K562 (cell line): ENCODE data around the gene ZNF140. TPM values are rescaled to one million over a fixed set of nuclear protein-coding genes. Genes with fewer than 3 reads are reported as not detected.

Experiments
- CSDE1 ChIP-seq, 2 experiments: fragments of 450-650 bp; IDR thresholded peaks; 2 replicates each; pipeline ENCODE4 v1.6.1; 2016; ENCODE audit warnings: mild to moderate bottlenecking in 1 of 2
- CXXC5 ChIP-seq: fragments of 250-450 bp; sonication (Bioruptor Pico); IDR thresholded peaks from 2 replicates; pipeline ENCODE4 v1.8.0; 2022; ENCODE audit warnings: inconsistent platforms, mild to moderate bottlenecking, moderate library complexity
- ELF4 ChIP-seq: fragments of 450-650 bp; formaldehyde crosslinking; IDR thresholded peaks from 2 replicates; pipeline ENCODE4 v1.4.0; 2022; ENCODE audit warnings: missing genetic modification characterization
- ETV5 ChIP-seq: sonication (generic); formaldehyde crosslinking; IDR thresholded peaks from 2 replicates; pipeline ENCODE4 v1.4.0; 2020; ENCODE audit warnings: low read depth, mild to moderate bottlenecking, missing genetic modification reagents
- HDGF ChIP-seq: fragments of 450-650 bp; IDR thresholded peaks from 2 replicates; pipeline ENCODE4 v1.6.1; 2016
- HEY1 ChIP-seq: fragments of 250-450 bp; sonication (Bioruptor Pico); IDR thresholded peaks from 2 replicates; pipeline ENCODE4 v1.5.0; 2020; ENCODE audit warnings: mild to moderate bottlenecking, moderate library complexity, borderline replicate concordance
- KHSRP ChIP-seq: fragments of 450-650 bp; IDR thresholded peaks from 2 replicates; pipeline ENCODE4 v1.6.1; 2017
- MAX ChIP-seq: sonication (generic); formaldehyde crosslinking; IDR thresholded peaks from 2 replicates; pipeline ENCODE4 v1.9.0; 2022; ENCODE audit warnings: mild to moderate bottlenecking, missing genetic modification reagents
- MNT ChIP-seq, 2 experiments: fragments of 450-650 bp; conservative IDR thresholded peaks; 2 replicates each; pipeline ENCODE4 v1.6.1; 2017; ENCODE audit warnings: mild to moderate bottlenecking in 2 of 2, moderate library complexity in 2 of 2
- POLR2AphosphoS5 ChIP-seq: IDR thresholded peaks from 2 replicates; pipeline ENCODE4 v1.6.1; 2011; ENCODE audit warnings: mild to moderate bottlenecking, low read depth, low read length, moderate library complexity; ENCODE audit not compliant: control insufficient read depth, insufficient read depth
- POU5F1 ChIP-seq: fragments of 150-350 bp; IDR thresholded peaks from 2 replicates; pipeline ENCODE4 v1.6.1; 2014; ENCODE audit warnings: borderline replicate concordance, low read length, low read depth, mild to moderate bottlenecking; ENCODE audit not compliant: partially characterized antibody
- PTBP1 ChIP-seq: fragments of 200-400 bp; formaldehyde crosslinking; IDR thresholded peaks from 2 replicates; pipeline ENCODE4 v1.6.1; 2017; ENCODE audit warnings: low read depth, low read length
- RHOXF2B ChIP-seq: fragments of 250-450 bp; sonication (Bioruptor Pico); conservative IDR thresholded peaks from 2 replicates; pipeline ENCODE4 v1.5.1; 2021
- RUNX1 ChIP-seq: sonication (generic); IDR thresholded peaks from 2 replicates; pipeline ENCODE4 v1.6.1; 2016; ENCODE audit warnings: antibody characterized with exemption, low read depth
- SIX5 ChIP-seq, 2 experiments: IDR thresholded peaks; 2 replicates each; pipeline ENCODE4 v1.6.1; 2011; ENCODE audit warnings: low read length in 2 of 2, borderline replicate concordance in 1 of 2, low read depth in 1 of 2, mild to moderate bottlenecking in 1 of 2, moderate library complexity in 1 of 2; ENCODE audit not compliant: insufficient read depth in 1 of 2
- SPI1 ChIP-seq: IDR thresholded peaks from 2 replicates; pipeline ENCODE4 v1.6.1; 2011; ENCODE audit warnings: low read depth, low read length, control low read depth, borderline replicate concordance
- SUPT5H ChIP-seq: fragments of 450-650 bp; IDR thresholded peaks from 2 replicates; pipeline ENCODE4 v1.6.1; 2016
- TCFL5 ChIP-seq: fragments of 250-450 bp; sonication (Bioruptor Pico); conservative IDR thresholded peaks from 2 replicates; pipeline ENCODE4 v1.6.1; 2021; ENCODE audit warnings: mild to moderate bottlenecking, moderate library complexity, matching md5 sums
- TEAD1 ChIP-seq, 2 experiments: fragments of 450-650 bp in 1 of 2; sonication (generic) in 1 of 2; formaldehyde crosslinking; IDR thresholded peaks; 2 replicates each; pipeline versions ENCODE4 v1.4.0 to v1.8.0; 2020 to 2022; ENCODE audit warnings: mild to moderate bottlenecking in 2 of 2, missing genetic modification reagents in 1 of 2
- U2AF2 ChIP-seq: fragments of 200-400 bp; formaldehyde crosslinking; optimal IDR thresholded peaks from 2 replicates; pipeline ENCODE3; 2017; ENCODE audit warnings: low read depth, mild to moderate bottlenecking, low read length
- ZKSCAN8 ChIP-seq: fragments of 200-800 bp; sonication (Bioruptor generic); IDR thresholded peaks from 2 replicates; pipeline ENCODE4 v1.6.1; 2016; ENCODE audit warnings: missing genetic modification characterization, missing compliant biosample characterization
- ZNF197 ChIP-seq: fragments of 200-800 bp; sonication (Bioruptor generic); IDR thresholded peaks from 2 replicates; pipeline ENCODE4 v1.6.1; 2016; ENCODE audit warnings: low read depth, missing genetic modification characterization, missing compliant biosample characterization
- ZNF589 ChIP-seq: fragments of 200-800 bp; sonication (Bioruptor generic); IDR thresholded peaks from 2 replicates; pipeline ENCODE4 v1.6.1; 2016; ENCODE audit warnings: low read depth, missing genetic modification characterization, missing compliant biosample characterization
- ZNF644 ChIP-seq: fragments of 200-800 bp; sonication (Bioruptor generic); IDR thresholded peaks from 2 replicates; pipeline ENCODE4 v1.6.1; 2016; ENCODE audit warnings: low read depth, missing genetic modification characterization, missing compliant biosample characterization
- polyA plus RNA-seq, 8 experiments: library from polyadenylated mRNA; depleted of rRNA in 4 of 8; stranded (reverse) in 5 of 8; unstranded in 3 of 8; fragments of >200 nt; fragmentation: Nextera tagmentation in 2 of 8; fragmentation: Illumina TruSeq in 1 of 8; extraction: Ambion mirVana in 2 of 8; extraction: Trizol in 1 of 8; gene quantifications; 2 replicates each; pipeline versions ENCODE4 v1.2.1 to v1.2.3, GENCODE V29; 2011 to 2014; ENCODE audit warnings: inconsistent platforms in 1 of 8, missing spikeins in 1 of 8
- total RNA-seq, 7 experiments: library from RNA; depleted of rRNA in 6 of 7; stranded (reverse); fragments of >200 nt in 6 of 7; fragmentation: Illumina TruSeq in 2 of 7; extraction: Trizol in 2 of 7; gene quantifications; 2 replicates each; pipeline versions ENCODE4 v1.2.1 to v1.2.3, GENCODE V29; 2011 to 2021; ENCODE audit warnings: low replicate concordance in 1 of 7
- TF ChIP-seq, protein P1 (sequence below): fragments of 450-650 bp; IDR thresholded peaks from 2 replicates; pipeline ENCODE4 v1.7.1; 2018; ENCODE audit warnings: mild to moderate bottlenecking, low read depth; ENCODE audit not compliant: partially characterized antibody

ZNF140 gene
- total and polyA plus RNA-seq, 9 of the 15 experiments (the other 6 are each of a cell fraction or from before 2014, with no cell fraction given), result 1.6 to 10.9 (median 5.3) TPM

GRCh38 chr12:133080026-133080367 lies 726 bp upstream of the ZNF140 start (continued):
- TF ChIP-seq MNT (conservative IDR thresholded peaks at IDR 0.05), result peak; percentile 65 to 72; a peak in 3 of 4 replicates
- TF ChIP-seq KHSRP, result peak; percentile 24; the same call in 1 of the 2 replicates
- TF ChIP-seq TCFL5, result no peak
- TF ChIP-seq SIX5 (IDR thresholded peaks at IDR 0.05; ENCODE audit: borderline replicate concordance in 1 of 2, insufficient read depth in 1 of 2, low read depth in 1 of 2, low read length in 2 of 2), result peak; percentile 82 to 93
- TF ChIP-seq SPI1, result peak; percentile 38; the same call in 1 of the 2 replicates
- no peak for TF ChIP-seq RHOXF2B (CRISPR knock-in tag)
- TF ChIP-seq ZNF644, result peak; percentile 75; the same call in 1 of the 2 replicates
- peak; percentile 86 for TF ChIP-seq CXXC5 (CRISPR knock-in tag)
- peak; percentile 90 for TF ChIP-seq ETV5 (CRISPR knock-in tag)
- TF ChIP-seq CSDE1 (IDR thresholded peaks at IDR 0.05), result no peak
- 0 out of 2 replicates have a peak, but pooled peaks have one; percentile 11 for TF ChIP-seq POLR2AphosphoS5
- peak; percentile 88 for TF ChIP-seq POU5F1
- peak in 1 of 2 experiments; percentile 71; a peak in 2 of 4 replicates for TF ChIP-seq TEAD1 (CRISPR knock-in tag; IDR thresholded peaks at IDR 0.05)
- no peak for TF ChIP-seq SUPT5H
- TF ChIP-seq RUNX1, result 0 out of 2 replicates have a peak, but pooled peaks have one; percentile 32
- TF ChIP-seq U2AF2, result no peak
- TF ChIP-seq, protein P1, sequence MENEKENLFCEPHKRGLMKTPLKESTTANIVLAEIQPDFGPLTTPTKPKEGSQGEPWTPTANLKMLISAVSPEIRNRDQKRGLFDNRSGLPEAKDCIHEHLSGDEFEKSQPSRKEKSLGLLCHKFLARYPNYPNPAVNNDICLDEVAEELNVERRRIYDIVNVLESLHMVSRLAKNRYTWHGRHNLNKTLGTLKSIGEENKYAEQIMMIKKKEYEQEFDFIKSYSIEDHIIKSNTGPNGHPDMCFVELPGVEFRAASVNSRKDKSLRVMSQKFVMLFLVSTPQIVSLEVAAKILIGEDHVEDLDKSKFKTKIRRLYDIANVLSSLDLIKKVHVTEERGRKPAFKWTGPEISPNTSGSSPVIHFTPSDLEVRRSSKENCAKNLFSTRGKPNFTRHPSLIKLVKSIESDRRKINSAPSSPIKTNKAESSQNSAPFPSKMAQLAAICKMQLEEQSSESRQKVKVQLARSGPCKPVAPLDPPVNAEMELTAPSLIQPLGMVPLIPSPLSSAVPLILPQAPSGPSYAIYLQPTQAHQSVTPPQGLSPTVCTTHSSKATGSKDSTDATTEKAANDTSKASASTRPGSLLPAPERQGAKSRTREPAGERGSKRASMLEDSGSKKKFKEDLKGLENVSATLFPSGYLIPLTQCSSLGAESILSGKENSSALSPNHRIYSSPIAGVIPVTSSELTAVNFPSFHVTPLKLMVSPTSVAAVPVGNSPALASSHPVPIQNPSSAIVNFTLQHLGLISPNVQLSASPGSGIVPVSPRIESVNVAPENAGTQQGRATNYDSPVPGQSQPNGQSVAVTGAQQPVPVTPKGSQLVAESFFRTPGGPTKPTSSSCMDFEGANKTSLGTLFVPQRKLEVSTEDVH, result peak; percentile 87
- TF ChIP-seq PTBP1, result no peak
- no peak for TF ChIP-seq HEY1 (CRISPR knock-in tag)
- peak; percentile 91; the same call in 1 of the 2 replicates for TF ChIP-seq ZNF589 (CRISPR knock-in tag)
- TF ChIP-seq ELF4 (CRISPR knock-in tag), result peak; percentile 80; the same call in 1 of the 2 replicates
- 0 out of 2 replicates have a peak, but pooled peaks have one; percentile 49 for TF ChIP-seq ZKSCAN8 (CRISPR knock-in tag)
- TF ChIP-seq HDGF, result no peak
- TF ChIP-seq MAX (CRISPR knock-in tag), result no peak
- TF ChIP-seq ZNF197 (CRISPR knock-in tag), result peak; percentile 59; the same call in 1 of the 2 replicates
